ENCODE measurements around the gene DPYSL4. TPM values are rescaled to one million over a fixed set of nuclear protein-coding genes. Genes with fewer than 3 reads are reported as not detected.

Gene DPYSL4
- total RNA-seq, 2 donors from 2014 or later = 3.4 to 4.1 TPM

- Histone ChIP-seq H3K27me3 (no peaks in the 10 kb centered on the region), H3K4me1 (peaks cover 0 to 14% of the 10 kb centered on the region in 2 donors), H3K36me3 (no peaks in the 10 kb centered on the region), H3K4me3 (no peak overlapping the region), H3K27ac (no peak overlapping the region), H3K9me3 (no peaks in the 10 kb centered on the region)
- TF ChIP-seq CTCF (IDR thresholded peaks at IDR 0.05) = no peak
- DNase-seq (ENCODE audit: low spot score) = no peak
Observed at GRCh38 chr10:132178672-132179545, 7.8 kb upstream of the DPYSL4 start.

GRCh38 chr10:132179551-132180392 is 7.0 kb upstream of the DPYSL4 start:
- Histone ChIP-seq H3K4me3 (no peak overlapping the region), H3K36me3 (no peaks in the 10 kb centered on the region), H3K27ac (no peak overlapping the region), H3K4me1 (peaks cover 0 to 14% of the 10 kb centered on the region in 2 donors), H3K9me3 (no peaks in the 10 kb centered on the region), H3K27me3 (peaks cover 0 to under 1% of the 10 kb centered on the region in 2 donors)
- no peak for DNase-seq (ENCODE audit: low spot score)
- no peak for TF ChIP-seq CTCF (IDR thresholded peaks at IDR 0.05)

- Histone ChIP-seq H3K9me3 (no peaks in the 10 kb centered on the region), H3K27me3 (peaks cover 7 to 8% of the 10 kb centered on the region in 2 donors), H3K4me1 (peaks cover 0 to 14% of the 10 kb centered on the region in 2 donors), H3K4me3 (no peak overlapping the region), H3K36me3 (no peaks in the 10 kb centered on the region), H3K27ac (no peak overlapping the region)
- no peak for TF ChIP-seq CTCF (IDR thresholded peaks at IDR 0.05)
- no peak for DNase-seq (ENCODE audit: low spot score)
Observed at GRCh38 chr10:132180736-132181135, 6.0 kb upstream of the DPYSL4 start.

DNA sequence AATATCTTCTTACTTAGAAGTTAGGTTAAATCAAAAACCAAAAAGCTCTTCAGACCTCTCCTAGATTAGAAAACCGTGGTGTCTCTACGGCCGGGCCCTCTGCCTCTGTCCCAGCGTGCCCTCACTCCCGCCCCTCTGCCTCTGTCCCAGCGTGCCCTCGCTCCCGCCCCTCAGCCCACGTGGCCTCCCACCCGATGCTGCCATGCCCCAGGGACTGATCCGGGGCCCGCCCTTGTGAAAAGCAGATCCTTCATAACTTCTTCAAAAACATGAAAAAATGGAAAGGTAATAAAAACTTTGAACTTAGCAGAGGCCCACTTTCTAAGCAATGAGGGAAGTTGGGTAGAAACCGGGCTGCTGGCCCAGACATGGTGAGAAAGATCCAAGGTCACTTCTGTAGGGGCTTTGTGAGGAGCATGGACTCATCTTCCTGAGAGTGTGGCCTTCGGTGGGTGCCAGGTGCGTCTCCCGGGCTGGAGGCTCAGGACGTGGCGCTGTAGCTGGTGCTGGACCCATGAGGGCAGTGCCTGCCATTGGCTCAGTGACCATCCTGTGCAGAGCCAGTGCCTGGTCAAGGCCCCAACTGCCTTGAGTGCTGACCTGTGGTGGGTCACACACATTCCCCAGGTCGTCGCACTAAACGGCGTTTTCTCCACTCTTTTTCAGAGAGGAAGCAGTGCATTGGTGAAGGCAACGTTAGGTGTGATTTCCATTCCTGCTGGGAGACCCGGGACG is 4.9 kb upstream of the DPYSL4 start:
- TF ChIP-seq CTCF (IDR thresholded peaks at IDR 0.05) = no peak
- H3K4me1 ChIP-seq = peaks cover 0 to 15% of the 10 kb centered on the region in 2 donors
- H3K27ac ChIP-seq = no peak overlapping the region
- H3K9me3 ChIP-seq = no peaks in the 10 kb centered on the region
- no peaks in the 10 kb centered on the region for H3K36me3 ChIP-seq
- H3K4me3 ChIP-seq = no peak overlapping the region
- no peak for DNase-seq (ENCODE audit: low spot score)
- peaks cover 8 to 15% of the 10 kb centered on the region in 2 donors for H3K27me3 ChIP-seq

GRCh38 chr10:132182591-132182990 is 4.2 kb upstream of the DPYSL4 start:
- Histone ChIP-seq H3K27ac (no peak overlapping the region), H3K36me3 (no peaks in the 10 kb centered on the region), H3K27me3 (peaks cover 11 to 23% of the 10 kb centered on the region in 2 donors), H3K9me3 (no peaks in the 10 kb centered on the region), H3K4me3 (no peak overlapping the region), H3K4me1 (peaks cover 0 to 23% of the 10 kb centered on the region in 2 donors)
- no peak for DNase-seq (ENCODE audit: low spot score)
- TF ChIP-seq CTCF (IDR thresholded peaks at IDR 0.05) = no peak
